SH-SY5Y (cell line): ENCODE results near the gene UTP15.

Source experiments
- GATA2 ChIP-seq: IDR thresholded peaks from 2 replicates; pipeline ENCODE4 v1.6.1; 2011; ENCODE audit warnings: mild to moderate bottlenecking, low read depth, low read length
- GATA3 ChIP-seq: IDR thresholded peaks from 2 replicates; pipeline ENCODE4 v1.6.1; 2011; ENCODE audit warnings: low read depth, mild to moderate bottlenecking, low read length, moderate library complexity

- TF ChIP-seq GATA2, result no peak
- no peak for TF ChIP-seq GATA3
Observed at GRCh38 chr5:73558950-73559349, 6.6 kb upstream of the UTP15 start.
